Measurements from ENCODE around the gene CACNA2D3.

CACNA2D3 gene

DNA sequence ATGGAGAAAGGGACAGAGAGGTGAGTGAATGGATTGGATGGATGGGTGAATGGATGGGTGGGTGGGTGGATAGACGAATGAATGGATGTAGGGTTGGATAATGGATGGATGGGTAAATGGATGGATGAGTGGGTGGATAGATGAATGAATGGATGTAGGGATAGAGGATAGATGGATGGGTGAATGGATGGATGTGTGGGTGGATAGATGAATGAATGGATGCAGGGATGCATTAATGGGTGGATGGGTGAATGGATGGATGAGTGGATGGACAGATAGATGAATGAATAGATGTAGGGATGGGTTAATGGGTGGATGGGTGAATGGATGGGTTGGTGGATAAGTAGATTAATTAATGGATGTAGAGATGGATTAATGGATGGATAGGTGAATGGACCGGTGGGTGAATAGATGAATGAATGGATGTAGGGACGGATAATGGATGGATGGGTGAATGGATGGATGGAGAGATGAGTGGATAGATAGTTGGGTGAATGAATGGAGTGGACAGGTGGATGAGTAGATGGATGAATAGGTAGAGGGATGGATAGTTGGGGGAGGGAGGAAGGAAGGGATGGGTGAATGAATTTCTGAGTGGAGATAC, 28.6 kb downstream of the CACNA2D3 start:
- Histone ChIP-seq H3K27me3 (ENCODE audit: control insufficient read depth in 3 of 3, insufficient read depth in 3 of 3, low read depth in 1 of 3, low read length in 3 of 3) (peaks cover 0 to 7% (median 0%) of the 10 kb centered on the region in 3 experiments), H3K4ac (ENCODE audit: low read length) (no peak overlapping the region)
- WGBS, 2 donors (ENCODE audit: extremely low coverage in 2 of 2, insufficient read length in 2 of 2, insufficient replicate concordance in 1 of 2), result 100% methylated on average over 3 of the region's 3 CpGs

GRCh38 chr3:54153477-54153876, 31.1 kb downstream of the CACNA2D3 start:
- Histone ChIP-seq H2BK120ac (ENCODE audit: low read depth, low read length) (no peak overlapping the region), H3K4me2 (ENCODE audit: insufficient read depth, low read length, poor library complexity, severe bottlenecking) (no peak overlapping the region), H3K4ac (ENCODE audit: low read length) (no peak overlapping the region), H3K23ac (ENCODE audit: low read depth, low read length, poor library complexity) (no peak overlapping the region), H3K36me3 (replicated peaks in 1 of 2; ENCODE audit: control insufficient read depth in 2 of 2, insufficient read depth in 2 of 2, low read length in 2 of 2) (no peaks in the 10 kb centered on the region), H3K14ac (ENCODE audit: low read length) (no peak overlapping the region), H2BK5ac (ENCODE audit: low read length) (no peak overlapping the region), H3K9me3 (replicated peaks in 1 of 2; ENCODE audit: control insufficient read depth in 2 of 2, insufficient read depth in 1 of 2, low read depth in 1 of 2, low read length in 2 of 2) (no peaks in the 10 kb centered on the region), H4K8ac (ENCODE audit: low read depth, low read length) (no peak overlapping the region), H2BK15ac (ENCODE audit: low read length) (no peak overlapping the region), H3K79me1 (ENCODE audit: low read depth, low read length) (no peaks in the 10 kb centered on the region), H2AK5ac (ENCODE audit: low read depth, low read length) (no peak overlapping the region), H3K27ac (replicated peaks; ENCODE audit: low read length) (no peak overlapping the region), H3K27me3 (ENCODE audit: control insufficient read depth in 3 of 3, insufficient read depth in 3 of 3, low read depth in 1 of 3, low read length in 3 of 3) (no peaks in the 10 kb centered on the region), H3K4me1 (ENCODE audit: control insufficient read depth in 2 of 2, insufficient read depth in 1 of 2, low read depth in 1 of 2, low read length in 2 of 2) (peaks cover 0 to under 1% of the 10 kb centered on the region in 2 donors), H2BK12ac (ENCODE audit: low read length) (no peak overlapping the region), H2AFZ (ENCODE audit: low read length) (no peak overlapping the region), H3K18ac (ENCODE audit: low read length) (no peak overlapping the region), H3K4me3 (ENCODE audit: low read length in 2 of 2) (no peak overlapping the region), H3K9ac (ENCODE audit: low read depth, low read length, poor library complexity) (no peak overlapping the region), H4K91ac (ENCODE audit: low read depth, low read length, poor library complexity) (no peak overlapping the region)
- WGBS, 2 donors (ENCODE audit: extremely low coverage in 2 of 2, insufficient read length in 2 of 2, insufficient replicate concordance in 1 of 2), result no CpG with 5 or more reads among the region's 1 CpG
- DNase-seq (ENCODE audit: low spot score), result no peak

More for the DNA sequence above, 28.6 kb downstream of the CACNA2D3 start:
- H3K79me1 ChIP-seq (ENCODE audit: low read depth, low read length), result no peaks in the 10 kb centered on the region
- no peak overlapping the region for H2BK120ac ChIP-seq (ENCODE audit: low read depth, low read length)
- no peak overlapping the region for H3K18ac ChIP-seq (ENCODE audit: low read length)
- no peak overlapping the region for H3K27ac ChIP-seq (replicated peaks; ENCODE audit: low read length)
- no peaks in the 10 kb centered on the region for H3K36me3 ChIP-seq (replicated peaks in 1 of 2; ENCODE audit: control insufficient read depth in 2 of 2, insufficient read depth in 2 of 2, low read length in 2 of 2)
- DNase-seq (ENCODE audit: low spot score), result no peak
- H2BK15ac ChIP-seq (ENCODE audit: low read length), result no peak overlapping the region
- no peak overlapping the region for H2AK5ac ChIP-seq (ENCODE audit: low read depth, low read length)
- no peak overlapping the region for H4K91ac ChIP-seq (ENCODE audit: low read depth, low read length, poor library complexity)
- H3K4me2 ChIP-seq (ENCODE audit: insufficient read depth, low read length, poor library complexity, severe bottlenecking), result no peak overlapping the region
- no peak overlapping the region for H3K14ac ChIP-seq (ENCODE audit: low read length)
- H3K23ac ChIP-seq (ENCODE audit: low read depth, low read length, poor library complexity), result no peak overlapping the region
- H4K8ac ChIP-seq (ENCODE audit: low read depth, low read length), result no peak overlapping the region
- H3K9me3 ChIP-seq (replicated peaks in 1 of 2; ENCODE audit: control insufficient read depth in 2 of 2, insufficient read depth in 1 of 2, low read depth in 1 of 2, low read length in 2 of 2), result no peaks in the 10 kb centered on the region
- H3K4me1 ChIP-seq (ENCODE audit: control insufficient read depth in 2 of 2, insufficient read depth in 1 of 2, low read depth in 1 of 2, low read length in 2 of 2), result peaks cover 0 to 3% of the 10 kb centered on the region in 2 donors
- no peak overlapping the region for H2BK5ac ChIP-seq (ENCODE audit: low read length)
- no peak overlapping the region for H3K9ac ChIP-seq (ENCODE audit: low read depth, low read length, poor library complexity)
- H2AFZ ChIP-seq (ENCODE audit: low read length), result no peak overlapping the region
- no peak overlapping the region for H3K4me3 ChIP-seq (ENCODE audit: low read length in 2 of 2)
- H2BK12ac ChIP-seq (ENCODE audit: low read length), result no peak overlapping the region

DNA sequence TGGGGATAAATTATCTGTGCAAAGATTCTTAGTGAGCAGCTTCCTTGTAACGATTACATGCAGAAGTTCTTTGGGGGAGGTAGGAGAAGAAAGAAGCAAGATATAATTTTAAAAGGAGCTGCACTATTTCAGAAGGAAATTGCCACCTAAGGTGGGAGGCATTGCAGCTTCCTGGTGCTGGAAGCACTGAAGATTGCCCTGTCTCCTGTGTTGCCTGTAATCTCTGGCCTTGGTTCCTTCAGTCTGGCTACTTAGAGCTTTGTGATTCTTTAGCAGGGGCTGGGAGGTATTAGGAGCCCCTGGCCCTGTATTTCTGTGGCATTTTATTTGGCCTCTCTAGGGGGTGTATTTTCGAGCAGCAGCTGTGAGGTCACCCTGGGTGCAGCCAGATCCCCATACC, 35.5 kb downstream of the CACNA2D3 start:
- Histone ChIP-seq H3K4ac (ENCODE audit: low read length) (no peak overlapping the region), H2BK15ac (ENCODE audit: low read length) (no peak overlapping the region), H3K23ac (ENCODE audit: low read depth, low read length, poor library complexity) (no peak overlapping the region), H3K4me3 (ENCODE audit: low read length in 2 of 2) (no peak overlapping the region), H3K36me3 (replicated peaks in 1 of 2; ENCODE audit: control insufficient read depth in 2 of 2, insufficient read depth in 2 of 2, low read length in 2 of 2) (no peaks in the 10 kb centered on the region), H4K91ac (ENCODE audit: low read depth, low read length, poor library complexity) (no peak overlapping the region), H3K9ac (ENCODE audit: low read depth, low read length, poor library complexity) (no peak overlapping the region), H2AFZ (ENCODE audit: low read length) (no peak overlapping the region), H2BK5ac (ENCODE audit: low read length) (no peak overlapping the region), H2BK12ac (ENCODE audit: low read length) (no peak overlapping the region), H3K79me1 (ENCODE audit: low read depth, low read length) (no peaks in the 10 kb centered on the region), H3K4me1 (ENCODE audit: control insufficient read depth in 2 of 2, insufficient read depth in 1 of 2, low read depth in 1 of 2, low read length in 2 of 2) (peaks cover 0 to 1% of the 10 kb centered on the region in 2 donors), H3K9me3 (replicated peaks in 1 of 2; ENCODE audit: control insufficient read depth in 2 of 2, insufficient read depth in 1 of 2, low read depth in 1 of 2, low read length in 2 of 2) (no peaks in the 10 kb centered on the region), H2AK5ac (ENCODE audit: low read depth, low read length) (no peak overlapping the region), H4K8ac (ENCODE audit: low read depth, low read length) (no peak overlapping the region), H2BK120ac (ENCODE audit: low read depth, low read length) (no peak overlapping the region), H3K27ac (replicated peaks; ENCODE audit: low read length) (no peak overlapping the region), H3K27me3 (ENCODE audit: control insufficient read depth in 3 of 3, insufficient read depth in 3 of 3, low read depth in 1 of 3, low read length in 3 of 3) (no peaks in the 10 kb centered on the region), H3K14ac (ENCODE audit: low read length) (no peak overlapping the region), H3K4me2 (ENCODE audit: insufficient read depth, low read length, poor library complexity, severe bottlenecking) (no peak overlapping the region), H3K18ac (ENCODE audit: low read length) (no peak overlapping the region)
- no CpG with 5 or more reads among the region's 2 CpGs for WGBS, 2 donors (ENCODE audit: extremely low coverage in 2 of 2, insufficient read length in 2 of 2, insufficient replicate concordance in 1 of 2)
- DNase-seq (ENCODE audit: low spot score), result no peak

- DNase-seq (ENCODE audit: low spot score), result no peak
- Histone ChIP-seq H3K4me2 (ENCODE audit: insufficient read depth, low read length, poor library complexity, severe bottlenecking) (no peak overlapping the region), H2BK5ac (ENCODE audit: low read length) (no peak overlapping the region), H4K91ac (ENCODE audit: low read depth, low read length, poor library complexity) (no peak overlapping the region), H3K9ac (ENCODE audit: low read depth, low read length, poor library complexity) (no peak overlapping the region), H3K4ac (ENCODE audit: low read length) (no peak overlapping the region), H2BK15ac (ENCODE audit: low read length) (no peak overlapping the region), H3K27ac (replicated peaks; ENCODE audit: low read length) (no peak overlapping the region), H3K4me1 (ENCODE audit: control insufficient read depth in 2 of 2, insufficient read depth in 1 of 2, low read depth in 1 of 2, low read length in 2 of 2) (peaks cover 0 to 1% of the 10 kb centered on the region in 2 donors), H3K4me3 (ENCODE audit: low read length in 2 of 2) (no peak overlapping the region), H3K23ac (ENCODE audit: low read depth, low read length, poor library complexity) (no peak overlapping the region), H2AK5ac (ENCODE audit: low read depth, low read length) (no peak overlapping the region), H3K36me3 (replicated peaks in 1 of 2; ENCODE audit: control insufficient read depth in 2 of 2, insufficient read depth in 2 of 2, low read length in 2 of 2) (no peaks in the 10 kb centered on the region), H3K14ac (ENCODE audit: low read length) (no peak overlapping the region), H2BK12ac (ENCODE audit: low read length) (no peak overlapping the region), H3K18ac (ENCODE audit: low read length) (no peak overlapping the region), H3K79me1 (ENCODE audit: low read depth, low read length) (no peaks in the 10 kb centered on the region), H3K27me3 (ENCODE audit: control insufficient read depth in 3 of 3, insufficient read depth in 3 of 3, low read depth in 1 of 3, low read length in 3 of 3) (no peaks in the 10 kb centered on the region), H4K8ac (ENCODE audit: low read depth, low read length) (no peak overlapping the region), H2BK120ac (ENCODE audit: low read depth, low read length) (no peak overlapping the region), H2AFZ (ENCODE audit: low read length) (no peak overlapping the region), H3K9me3 (replicated peaks in 1 of 2; ENCODE audit: control insufficient read depth in 2 of 2, insufficient read depth in 1 of 2, low read depth in 1 of 2, low read length in 2 of 2) (no peaks in the 10 kb centered on the region)
- no CpG with 5 or more reads among the region's 3 CpGs for WGBS, 2 donors (ENCODE audit: extremely low coverage in 2 of 2, insufficient read length in 2 of 2, insufficient replicate concordance in 1 of 2)
Measured at GRCh38 chr3:54159917-54160316, 37.6 kb downstream of the CACNA2D3 start.

Data from neuronal stem cell (in vitro differentiated cells).